Epithelial cell of proximal tubule (primary cell): ENCODE measurements around the gene MAN2B1. TPM values are rescaled to one million over a fixed set of nuclear protein-coding genes. Genes with fewer than 3 reads are reported as not detected.

ENCODE experiments used
- DNase-seq: peaks from one replicate; pipeline ENCODE4 v3.0.0-alpha.2; 2011; ENCODE audit warnings: low read depth
- H3K4me3 ChIP-seq: 2 replicates; pipeline ENCODE4 v1.5.1; 2011; ENCODE audit warnings: low read depth, mild to moderate bottlenecking, low read length
- CTCF ChIP-seq: conservative IDR thresholded peaks from 2 replicates; pipeline ENCODE4 v1.5.1; 2012; ENCODE audit warnings: low read depth, mild to moderate bottlenecking, low read length
- total RNA-seq: library from RNA; depleted of rRNA; stranded (reverse); fragments of >200 nt; gene quantifications from 2 replicates; pipeline ENCODE4 v1.2.3, GENCODE V29; 2015

Gene MAN2B1
- total RNA-seq, 1 donor from 2014 or later = 64.2 TPM

- H3K4me3 ChIP-seq = no peak overlapping the region
- no peak for TF ChIP-seq CTCF
- no peak for DNase-seq
Observed at GRCh38 chr19:12676928-12677327, 10.4 kb upstream of the MAN2B1 start.

GRCh38 chr19:12676384-12676792 lies 9.8 kb upstream of the MAN2B1 start:
- TF ChIP-seq CTCF = peak; percentile 93
- DNase-seq = no peak
- H3K4me3 ChIP-seq = no peak overlapping the region

DNA sequence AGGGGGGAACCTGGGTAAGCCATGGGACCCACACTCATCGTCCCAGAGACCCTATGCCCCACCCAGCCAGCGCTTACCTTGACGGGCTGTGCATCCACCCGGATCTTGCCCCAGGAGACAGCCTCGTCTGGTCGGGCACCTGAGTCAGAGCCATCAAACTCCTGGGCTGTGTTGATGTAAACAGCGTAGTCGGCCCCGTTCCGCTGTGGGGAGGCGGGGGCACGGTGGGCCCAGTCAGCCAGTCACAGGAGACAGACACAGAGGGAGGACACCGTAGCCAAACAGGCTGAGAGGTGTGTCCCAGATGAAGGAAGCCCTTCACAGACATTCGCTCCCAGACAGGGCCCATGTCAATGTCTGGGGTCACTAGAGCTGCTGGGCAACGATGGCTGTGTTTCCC lies 9.4 kb upstream of the MAN2B1 start:
- no peak for DNase-seq
- no peak overlapping the region for H3K4me3 ChIP-seq
- no peak for TF ChIP-seq CTCF

GRCh38 chr19:12675399-12675798 lies 8.9 kb upstream of the MAN2B1 start:
- no peak for TF ChIP-seq CTCF
- no peak overlapping the region for H3K4me3 ChIP-seq

DNA sequence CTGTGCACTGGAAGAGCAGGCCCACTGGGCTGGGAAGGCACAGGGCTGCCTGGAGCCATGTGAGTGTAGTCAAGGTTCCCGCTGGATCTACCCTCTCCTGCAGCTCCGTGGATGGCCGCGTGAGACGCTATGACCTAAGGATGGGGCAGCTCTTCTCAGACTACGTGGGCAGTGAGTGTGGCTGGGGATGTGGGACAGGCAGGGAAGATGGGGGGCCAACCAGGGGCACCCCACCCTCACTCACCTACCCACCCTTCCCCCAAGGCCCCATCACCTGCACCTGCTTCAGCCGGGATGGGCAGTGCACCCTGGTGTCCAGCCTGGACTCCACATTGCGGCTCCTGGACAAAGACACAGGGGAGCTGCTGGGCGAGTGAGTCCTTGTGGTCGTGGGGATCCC lies 6.2 kb upstream of the MAN2B1 start:
- DNase-seq = no peak
- no peak for TF ChIP-seq CTCF
- H3K4me3 ChIP-seq = no peak overlapping the region

More at GRCh38 chr19:12675399-12675798, 8.9 kb upstream of the MAN2B1 start:
- DNase-seq = no peak

DNA sequence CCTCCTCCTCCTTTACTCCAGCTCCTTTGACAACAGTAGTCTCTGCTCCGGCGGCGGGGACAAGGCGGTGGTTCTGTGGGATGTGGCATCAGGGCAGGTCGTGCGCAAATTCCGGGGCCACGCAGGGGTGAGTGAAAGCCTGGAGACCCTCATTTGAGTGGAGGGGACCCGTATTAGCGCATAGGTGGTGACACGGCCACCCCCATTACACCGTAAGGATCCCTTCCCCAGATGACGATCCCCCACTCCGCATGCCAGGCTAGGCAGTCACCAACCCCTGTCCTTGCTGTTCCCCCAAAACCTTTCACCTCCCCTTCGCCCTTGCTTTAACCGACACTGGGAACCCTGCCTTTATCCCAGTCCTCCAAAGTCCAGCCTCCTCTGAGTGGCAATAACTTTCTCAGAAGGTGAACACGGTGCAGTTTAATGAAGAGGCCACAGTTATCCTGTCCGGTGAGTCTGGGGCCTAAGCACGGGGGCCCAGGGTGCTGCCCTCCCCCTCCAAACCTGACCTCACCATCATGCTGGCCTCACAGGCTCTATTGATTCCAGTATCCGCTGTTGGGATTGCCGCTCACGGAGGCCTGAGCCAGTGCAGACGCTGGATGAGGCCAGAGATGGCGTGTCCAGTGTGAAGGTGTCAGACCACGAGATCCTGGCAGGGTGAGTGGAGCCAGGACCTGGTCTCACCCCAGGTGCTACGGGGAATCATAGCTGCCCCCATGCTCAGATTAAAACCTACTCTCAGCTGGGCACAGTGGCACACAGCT lies 3.8 kb upstream of the MAN2B1 start:
- peak overlapping the region; percentile 97 for H3K4me3 ChIP-seq
- TF ChIP-seq CTCF = no peak
- no peak for DNase-seq
